Smooth muscle cell of trachea (primary cell): ENCODE data around the gene SATB1. TPM values are rescaled to one million over a fixed set of nuclear protein-coding genes. Genes with fewer than 3 reads are reported as not detected.

Experiments used
- total RNA-seq: library from RNA; depleted of rRNA; stranded (reverse); fragments of >200 nt; gene quantifications from 2 replicates; pipeline ENCODE4 v1.2.1, GENCODE V29; 2014

The SATB1 gene
- 20.2 and 20.8 TPM in 2 replicates for total RNA-seq

GRCh38 chr3:18424729-18425640, at the start of gene SATB1:
Gene SATB1, minus strand, starts transcription at chr3:18425339. Its CDS starts 4,372 bp downstream, at chr3:18420967.

